ENCODE results near the gene NR3C1.

The NR3C1 gene

DNA sequence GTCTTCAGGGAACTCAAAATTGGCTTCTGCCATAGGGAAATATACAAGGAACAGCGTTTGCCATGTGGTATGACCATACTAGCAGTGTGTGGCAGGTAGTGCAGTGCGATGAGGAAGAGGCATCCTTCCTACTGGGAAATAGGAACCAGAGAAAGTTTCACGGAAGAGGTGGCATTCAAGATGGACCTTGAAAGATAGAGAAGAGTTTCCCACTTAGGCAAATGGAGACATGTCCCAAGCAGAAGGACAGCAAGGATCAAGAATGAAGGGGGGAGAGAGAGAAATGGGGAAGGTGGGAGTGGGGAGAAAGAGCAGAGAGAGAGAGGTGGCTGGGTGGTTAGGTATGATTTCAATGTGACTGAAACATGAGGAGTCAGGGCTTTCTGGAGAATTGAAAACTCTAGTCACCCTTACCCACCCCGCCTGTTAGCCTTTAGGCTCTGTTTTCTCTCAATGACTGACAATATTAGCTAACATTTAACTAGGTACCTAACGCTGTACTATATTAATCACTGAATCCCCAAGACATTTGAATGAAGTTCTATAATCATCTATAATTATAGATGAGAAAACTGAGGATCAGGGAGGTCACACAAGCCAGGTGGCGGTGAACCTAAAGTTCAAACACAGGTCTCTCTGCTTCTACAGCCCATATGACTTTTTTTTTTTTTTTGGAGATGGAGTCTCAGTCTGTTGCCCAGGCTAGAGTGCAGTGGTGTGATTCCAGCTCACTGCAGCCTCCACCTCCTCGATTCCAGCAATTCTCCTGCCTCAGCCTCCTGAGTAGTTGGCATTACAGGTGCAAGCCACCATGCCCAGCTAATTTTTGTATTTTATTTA lies 171.3 kb downstream of the NR3C1 start:
- ChIA-PET POLR2A (interaction anchor here (1.4 kb wide), 1 partner anchor 12 kb away, joined by 7 read pairs; no protein-coding TSS in a partner anchor), CTCF (interaction anchor here (0.7 to 1.7 kb wide), 3 partner anchors 8 to 229 kb away, joined by 3 to 4 read pairs (median 3); no protein-coding TSS in a partner anchor)
- TF ChIP-seq, protein P1, sequence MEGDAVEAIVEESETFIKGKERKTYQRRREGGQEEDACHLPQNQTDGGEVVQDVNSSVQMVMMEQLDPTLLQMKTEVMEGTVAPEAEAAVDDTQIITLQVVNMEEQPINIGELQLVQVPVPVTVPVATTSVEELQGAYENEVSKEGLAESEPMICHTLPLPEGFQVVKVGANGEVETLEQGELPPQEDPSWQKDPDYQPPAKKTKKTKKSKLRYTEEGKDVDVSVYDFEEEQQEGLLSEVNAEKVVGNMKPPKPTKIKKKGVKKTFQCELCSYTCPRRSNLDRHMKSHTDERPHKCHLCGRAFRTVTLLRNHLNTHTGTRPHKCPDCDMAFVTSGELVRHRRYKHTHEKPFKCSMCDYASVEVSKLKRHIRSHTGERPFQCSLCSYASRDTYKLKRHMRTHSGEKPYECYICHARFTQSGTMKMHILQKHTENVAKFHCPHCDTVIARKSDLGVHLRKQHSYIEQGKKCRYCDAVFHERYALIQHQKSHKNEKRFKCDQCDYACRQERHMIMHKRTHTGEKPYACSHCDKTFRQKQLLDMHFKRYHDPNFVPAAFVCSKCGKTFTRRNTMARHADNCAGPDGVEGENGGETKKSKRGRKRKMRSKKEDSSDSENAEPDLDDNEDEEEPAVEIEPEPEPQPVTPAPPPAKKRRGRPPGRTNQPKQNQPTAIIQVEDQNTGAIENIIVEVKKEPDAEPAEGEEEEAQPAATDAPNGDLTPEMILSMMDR (IDR thresholded peaks at IDR 0.05; ENCODE audit: insufficient read depth, low read length, missing control alignments) = no peak
- H3K4me3 ChIP-seq (ENCODE audit: low read depth, low read length) = no peak overlapping the region
- DNase-seq (ENCODE audit: low read depth, low spot score) = no peak

DNA sequence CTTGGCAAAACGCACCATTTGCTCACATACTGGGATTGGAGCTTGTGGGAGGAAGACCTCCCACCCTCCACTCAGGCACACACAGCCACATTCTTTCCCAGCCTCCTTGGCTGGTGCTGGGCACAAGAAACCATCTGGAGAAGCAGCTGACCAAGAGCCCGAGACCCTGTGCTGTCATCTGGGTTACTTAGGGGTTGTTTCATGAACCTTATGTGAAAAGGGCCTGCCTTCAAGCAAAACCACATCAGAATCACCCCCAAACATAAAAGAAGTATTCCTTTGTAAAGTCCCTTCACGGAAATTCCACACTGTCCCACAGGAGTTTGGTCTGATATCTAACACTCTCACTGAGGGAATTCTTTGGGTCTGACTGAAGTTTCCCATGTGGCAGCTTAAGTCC lies 172.1 kb downstream of the NR3C1 start:
- CTCF ChIA-PET = interaction anchor here (1.7 kb wide), 1 partner anchor 12 kb away, joined by 4 read pairs; no protein-coding TSS in a partner anchor

DNA sequence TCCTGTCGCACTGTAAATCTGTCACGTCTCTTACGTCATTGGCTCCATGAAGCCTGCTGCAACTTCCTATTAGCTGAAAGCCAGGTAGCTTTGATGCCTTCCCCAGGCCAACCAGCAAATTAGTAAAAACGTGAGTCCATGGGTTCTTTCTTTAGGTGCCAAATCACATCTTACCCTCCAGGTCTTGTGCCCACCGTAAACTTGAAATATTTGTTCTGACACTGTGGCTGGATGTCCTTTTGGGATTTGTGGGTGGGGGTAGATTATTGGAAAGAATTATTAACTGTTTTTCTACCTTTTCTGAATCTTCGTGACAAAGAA lies 172.8 kb downstream of the NR3C1 start:
- POLR2A ChIA-PET = no interaction called here
- DNase-seq (ENCODE audit: low read depth, low spot score) = no peak
- no peak overlapping the region for H3K4me3 ChIP-seq (ENCODE audit: low read depth, low read length)
- TF ChIP-seq, protein P1 (IDR thresholded peaks at IDR 0.05; ENCODE audit: insufficient read depth, low read length, missing control alignments) = no peak
- CTCF ChIA-PET = interaction anchor here (1.7 kb wide), 1 partner anchor 11 kb away, joined by 4 read pairs; no protein-coding TSS in a partner anchor

More for the DNA sequence above, 172.1 kb downstream of the NR3C1 start:
- no peak for DNase-seq (ENCODE audit: low read depth, low spot score)
- H3K4me3 ChIP-seq (ENCODE audit: low read depth, low read length) = no peak overlapping the region
- TF ChIP-seq, protein P1 (IDR thresholded peaks at IDR 0.05; ENCODE audit: insufficient read depth, low read length, missing control alignments) = no peak
- POLR2A ChIA-PET = no interaction called here

DNA sequence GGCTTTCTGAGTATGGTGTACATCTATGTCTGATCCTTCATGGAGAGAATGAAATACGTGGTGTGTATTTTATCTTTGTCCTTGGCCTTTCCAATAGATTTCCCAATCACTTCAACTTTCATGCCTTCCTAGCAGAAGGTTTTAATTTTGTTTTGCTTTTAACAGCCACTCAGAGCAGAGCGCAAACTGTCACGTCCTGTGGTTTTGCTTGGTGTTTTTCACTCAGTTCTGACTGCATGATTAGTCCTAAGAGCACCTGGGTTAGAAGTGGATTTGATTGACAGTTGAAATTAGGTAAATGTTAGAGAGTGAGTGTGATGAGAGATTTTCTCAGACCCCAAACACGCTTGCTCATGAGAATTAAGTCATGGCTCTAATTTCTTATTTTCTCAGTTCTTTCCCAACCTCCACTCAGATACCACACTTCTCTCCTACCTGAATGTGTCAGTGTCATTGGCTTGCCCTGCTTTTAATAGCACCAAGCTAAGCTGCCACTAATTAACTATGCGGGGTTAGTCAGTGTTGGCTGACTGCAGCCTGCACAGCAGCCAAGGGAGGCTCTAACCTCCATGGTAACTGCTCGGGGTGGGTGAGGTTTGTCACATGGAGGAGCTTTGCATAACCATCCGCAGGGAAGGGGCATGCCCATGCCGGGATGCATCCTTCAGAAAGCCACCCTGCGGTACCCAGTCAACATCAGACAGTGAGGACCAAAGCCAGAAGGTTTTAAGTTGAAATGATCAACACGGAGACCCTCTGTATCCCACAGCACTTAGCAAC lies 173.4 kb downstream of the NR3C1 start:
- ChIA-PET CTCF (interaction anchor here (1.7 kb wide), 1 partner anchor 10 kb away, joined by 4 read pairs; no protein-coding TSS in a partner anchor), POLR2A (no interaction called here)
- no peak overlapping the region for H3K4me3 ChIP-seq (ENCODE audit: low read depth, low read length)
- no peak for DNase-seq (ENCODE audit: low read depth, low spot score)
- TF ChIP-seq, protein P1 (IDR thresholded peaks at IDR 0.05; ENCODE audit: insufficient read depth, low read length, missing control alignments) = no peak

DNA sequence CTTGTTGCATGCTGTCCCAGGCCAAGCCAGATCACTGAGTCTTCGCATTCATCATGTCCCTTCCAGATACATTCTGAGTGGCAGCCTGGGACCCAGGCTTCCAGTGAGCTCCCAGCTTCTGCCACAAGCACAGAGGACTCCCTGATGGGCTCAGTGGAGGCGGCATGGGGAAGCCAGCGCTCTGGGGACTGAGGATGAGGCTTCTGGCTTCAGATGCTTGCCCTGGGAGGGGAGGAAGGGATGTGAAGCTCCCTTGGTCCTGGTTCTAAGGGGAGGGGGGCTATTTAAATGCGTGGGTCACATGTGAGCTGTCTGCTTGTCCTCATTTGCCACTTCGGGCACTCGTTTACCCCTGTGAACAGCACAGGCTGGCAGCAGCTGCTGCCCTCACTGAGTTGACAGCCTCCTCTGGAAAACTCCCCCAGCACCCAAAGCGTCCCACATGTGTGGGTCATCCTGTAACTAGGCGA lies 174.0 kb downstream of the NR3C1 start:
- TF ChIP-seq, protein P1 (IDR thresholded peaks at IDR 0.05; ENCODE audit: insufficient read depth, low read length, missing control alignments) = no peak
- no peak overlapping the region for H3K4me3 ChIP-seq (ENCODE audit: low read depth, low read length)
- ChIA-PET POLR2A (no interaction called here), CTCF (no interaction called here)
- DNase-seq (ENCODE audit: low read depth, low spot score) = no peak

Measured in AG04449 (cell line).